Gastrocnemius medialis (tissue), 4 donors: ENCODE results near the gene MANSC1.

Experiments used
- CTCF ChIP-seq, 5 experiments: fragments of 450-650 bp in 3 of 5; fragments of 200-600 bp in 2 of 5; sonication (generic) in 2 of 5; IDR thresholded peaks in 4 of 5; conservative IDR thresholded peaks in 1 of 5; 1 replicate in 4 of 5; 2 replicates in 1 of 5; pipeline ENCODE4 v1.5.1; 2016 to 2019; ENCODE audit warnings: antibody characterized with exemption in 5 of 5, mild to moderate bottlenecking in 3 of 5, moderate library complexity in 3 of 5
- POLR2A ChIP-seq, 2 donors: fragments of 450-650 bp; IDR thresholded peaks; one replicate each; pipeline ENCODE4 v1.6.1; 2017; ENCODE audit warnings: antibody characterized with exemption in 2 of 2, mild to moderate bottlenecking in 2 of 2, moderate library complexity in 2 of 2

GRCh38 chr12:12379831-12380730, 30.0 kb upstream of the MANSC1 start:
- TF ChIP-seq CTCF (IDR thresholded peaks at IDR 0.05 in 4 of 5, conservative IDR thresholded peaks at IDR 0.05 in 1 of 5) (no peak), POLR2A (IDR thresholded peaks at IDR 0.05) (no peak)
